H1 (cell line): ENCODE measurements around the gene SPG11. TPM values are rescaled to one million over a fixed set of nuclear protein-coding genes. Genes with fewer than 3 reads are reported as not detected.

ENCODE experiments used
- CTCF ChIA-PET: fragments of 300-600 bp; sonication (Branson Sonifier 250); formaldehyde crosslinking; loops from one replicate; lab custom pipeline; 2021; ENCODE audit not compliant: partially characterized antibody; lab: Charles Lee
- POLR2A ChIA-PET: fragments of 300-600 bp; sonication (Branson Sonifier 250); formaldehyde crosslinking; loops from one replicate; lab custom pipeline; 2021; ENCODE audit warnings: inconsistent platforms; ENCODE audit not compliant: partially characterized antibody; lab: Charles Lee
- DNase-seq, 2 experiments: peaks; one replicate each; pipeline versions ENCODE4 v3.0.0 to v3.0.0-alpha.2; 2010 to 2022; ENCODE audit warnings: low spot score in 2 of 2, low read depth in 1 of 2, mixed read lengths in 1 of 2
- FAIRE-seq: peaks from 2 replicates; lab custom pipeline; 2011; peaks lifted over from hg19 to GRCh38; lab: Jason Lieb, UNC
- H2AFZ ChIP-seq: 2 replicates; pipeline ENCODE4 v1.8.1; 2012; ENCODE audit warnings: low read length, inconsistent platforms
- H2AK5ac ChIP-seq: 2 replicates; pipeline ENCODE4 v1.6.1; 2013; ENCODE audit warnings: low read depth, low read length
- H2BK120ac ChIP-seq: replicated peaks from 2 replicates; pipeline ENCODE3; 2013; ENCODE audit warnings: low read depth, low read length, inconsistent platforms
- H2BK12ac ChIP-seq: 2 replicates; pipeline ENCODE4 v1.6.1; 2013; ENCODE audit warnings: low read depth, low read length
- H2BK15ac ChIP-seq: 2 replicates; pipeline ENCODE4 v1.6.1; 2013; ENCODE audit warnings: low read length
- H2BK20ac ChIP-seq: 2 replicates; pipeline ENCODE4 v1.6.1; 2013; ENCODE audit warnings: low read length
- H2BK5ac ChIP-seq: 2 replicates; pipeline ENCODE4 v1.6.1; 2013; ENCODE audit warnings: low read depth, low read length
- H3K14ac ChIP-seq: 2 replicates; pipeline ENCODE4 v1.6.1; 2013; ENCODE audit warnings: inconsistent platforms; ENCODE audit not compliant: insufficient read length
- H3K18ac ChIP-seq: 2 replicates; pipeline ENCODE4 v1.6.1; 2013; ENCODE audit warnings: low read length; ENCODE audit errors: extremely low read depth
- H3K23ac ChIP-seq: 2 replicates; pipeline ENCODE4 v1.6.1; 2013; ENCODE audit warnings: inconsistent platforms; ENCODE audit not compliant: insufficient read length
- H3K23me2 ChIP-seq: 2 replicates; pipeline ENCODE4 v1.6.1; 2013; ENCODE audit warnings: low read depth, low read length
- H3K27ac ChIP-seq: 2 replicates; pipeline ENCODE4 v1.6.1; 2011; ENCODE audit warnings: low read depth, low read length, inconsistent platforms
- H3K27me3 ChIP-seq, 4 experiments: replicated peaks in 1 of 4; 1 replicate in 1 of 4; 2 replicates in 3 of 4; pipeline versions ENCODE4 v1.6.1 to v1.8.1; 2011 to 2013; ENCODE audit warnings: low read length in 3 of 4, mild to moderate bottlenecking in 3 of 4, inconsistent platforms in 2 of 4, mixed read lengths in 2 of 4, moderate library complexity in 1 of 4; ENCODE audit not compliant: control insufficient read depth in 3 of 4, insufficient read depth in 3 of 4; ENCODE audit errors: extremely low read depth in 1 of 4
- H3K36me3 ChIP-seq, 4 experiments: 2 replicates each; pipeline versions ENCODE4 v1.6.1 to v1.8.1; 2011 to 2013; ENCODE audit warnings: mild to moderate bottlenecking in 4 of 4, low read length in 3 of 4, moderate library complexity in 2 of 4, control low read depth in 1 of 4, inconsistent platforms in 1 of 4; ENCODE audit not compliant: insufficient read depth in 4 of 4, control insufficient read depth in 2 of 4
- H3K4ac ChIP-seq: replicated peaks from 2 replicates; pipeline ENCODE3; 2013; ENCODE audit warnings: low read length, low read depth, mixed read lengths, inconsistent platforms; ENCODE audit not compliant: insufficient read length
- H3K4me1 ChIP-seq, 4 experiments: replicated peaks in 1 of 4; 1 replicate in 1 of 4; 2 replicates in 3 of 4; pipeline versions ENCODE4 v1.6.1 to v1.8.1; 2011 to 2013; ENCODE audit warnings: low read length in 3 of 4, inconsistent platforms in 2 of 4, mixed read lengths in 1 of 4; ENCODE audit not compliant: insufficient read depth in 4 of 4, control insufficient read depth in 3 of 4
- H3K4me2 ChIP-seq, 2 experiments: 2 replicates each; pipeline versions ENCODE4 v1.6.1 to v1.8.1; 2011 to 2013; ENCODE audit warnings: low read depth in 2 of 2, low read length in 2 of 2, control low read depth in 1 of 2, inconsistent platforms in 1 of 2, mild to moderate bottlenecking in 1 of 2; ENCODE audit not compliant: insufficient read depth in 1 of 2
- H3K4me3 ChIP-seq, 4 experiments: fragments of 200-600, 300-600 bp in 1 of 4; sonication (generic), shearing (Covaris generic), sonication (Bioruptor Twin) in 1 of 4; 2 replicates each; pipeline versions ENCODE4 v1.5.1 to v1.8.1; 2011 to 2016; ENCODE audit warnings: low read length in 4 of 4, low read depth in 3 of 4, control low read depth in 2 of 4, inconsistent platforms in 2 of 4, mild to moderate bottlenecking in 2 of 4, mixed read lengths in 1 of 4, moderate library complexity in 1 of 4; ENCODE audit not compliant: insufficient read depth in 2 of 4; ENCODE audit errors: extremely low read depth in 1 of 4
- H3K56ac ChIP-seq: replicated peaks from 2 replicates; pipeline ENCODE3; 2013; ENCODE audit warnings: low read depth, mild to moderate bottlenecking, mixed read lengths, low read length, inconsistent platforms; ENCODE audit not compliant: insufficient read length
- H3K79me1 ChIP-seq: 2 replicates; pipeline ENCODE4 v1.6.1; 2013; ENCODE audit warnings: low read depth, low read length, control low read depth
- H3K79me2 ChIP-seq, 2 experiments: 2 replicates each; pipeline versions ENCODE4 v1.6.1 to v1.8.1; 2012 to 2013; ENCODE audit warnings: low read length in 2 of 2, mild to moderate bottlenecking in 2 of 2, inconsistent platforms in 1 of 2; ENCODE audit not compliant: insufficient read depth in 2 of 2, control insufficient read depth in 1 of 2
- H3K9ac ChIP-seq, 4 experiments: replicated peaks in 1 of 4; 1 replicate in 1 of 4; 2 replicates in 3 of 4; pipeline versions ENCODE4 v1.6.1 to v1.8.1; 2011 to 2013; ENCODE audit warnings: low read depth in 3 of 4, low read length in 3 of 4, control low read depth in 2 of 4, mild to moderate bottlenecking in 2 of 4, moderate library complexity in 2 of 4, inconsistent platforms in 1 of 4; ENCODE audit errors: extremely low read depth in 1 of 4
- H3K9me3 ChIP-seq, 2 experiments: 2 replicates each; pipeline versions ENCODE4 v1.6.1 to v1.8.1; 2012 to 2013; ENCODE audit warnings: mild to moderate bottlenecking in 2 of 2, moderate library complexity in 2 of 2, control low read depth in 1 of 2, inconsistent platforms in 1 of 2, low read depth in 1 of 2, low read length in 1 of 2, mixed read lengths in 1 of 2; ENCODE audit not compliant: insufficient read depth in 2 of 2
- H4K20me1 ChIP-seq, 2 experiments: replicated peaks in 1 of 2; 2 replicates each; pipeline versions ENCODE3 to v1.8.1; 2011 to 2013; ENCODE audit warnings: inconsistent platforms in 2 of 2, low read length in 2 of 2, mild to moderate bottlenecking in 1 of 2; ENCODE audit not compliant: insufficient read depth in 2 of 2, control insufficient read depth in 1 of 2
- H4K5ac ChIP-seq: 2 replicates; pipeline ENCODE4 v1.6.1; 2013; ENCODE audit warnings: low read length, low read depth, mixed read lengths, inconsistent platforms; ENCODE audit not compliant: insufficient read length
- H4K8ac ChIP-seq: 2 replicates; pipeline ENCODE4 v1.8.0; 2013; ENCODE audit warnings: mild to moderate bottlenecking, moderate library complexity, low read length, inconsistent platforms; ENCODE audit not compliant: insufficient read depth; ENCODE audit errors: extremely low read depth
- H4K91ac ChIP-seq: replicated peaks from 2 replicates; pipeline ENCODE3; 2013; ENCODE audit warnings: low read length, mixed read lengths, inconsistent platforms; ENCODE audit not compliant: insufficient read length
- ATF3 ChIP-seq: IDR thresholded peaks from 2 replicates; pipeline ENCODE4 v1.6.1; 2011; ENCODE audit warnings: low read depth, mild to moderate bottlenecking, low read length; ENCODE audit not compliant: insufficient read depth
- HDAC6 ChIP-seq: IDR thresholded peaks from one replicate; pipeline ENCODE4 v1.7.1; 2012; ENCODE audit warnings: low read depth, mild to moderate bottlenecking, inconsistent platforms, low read length, moderate library complexity
- JUN ChIP-seq: IDR thresholded peaks from 2 replicates; pipeline ENCODE4 v1.6.1; 2011; ENCODE audit warnings: low read depth, mild to moderate bottlenecking, improper control_type of control experiment, low read length
- MAFK ChIP-seq: IDR thresholded peaks from 2 replicates; pipeline ENCODE4 v1.6.1; 2012; ENCODE audit warnings: low read depth, mild to moderate bottlenecking, improper control_type of control experiment, low read length
- POLR2AphosphoS5 ChIP-seq: IDR thresholded peaks from 2 replicates; pipeline ENCODE4 v1.6.1; 2011; ENCODE audit warnings: low read depth, low read length
- POU5F1 ChIP-seq: IDR thresholded peaks from 2 replicates; pipeline ENCODE4 v1.6.1; 2011; ENCODE audit warnings: low read depth, mild to moderate bottlenecking, low read length, moderate library complexity
- RFX5 ChIP-seq: IDR thresholded peaks from 2 replicates; pipeline ENCODE4 v1.6.1; 2011; ENCODE audit warnings: low read depth, low read length, improper control_type of control experiment, borderline replicate concordance
- SAP30 ChIP-seq: fragments of 300-600 bp; sonication (generic); IDR thresholded peaks from 2 replicates; pipeline ENCODE4 v1.7.1; 2012; ENCODE audit warnings: low read length, moderate library complexity, mild to moderate bottlenecking, inconsistent platforms; ENCODE audit not compliant: insufficient read depth, insufficient replicate concordance
- SP4 ChIP-seq: IDR thresholded peaks from 2 replicates; pipeline ENCODE4 v1.6.1; 2012; ENCODE audit warnings: low read length, inconsistent platforms
- SRF ChIP-seq: IDR thresholded peaks from 2 replicates; pipeline ENCODE4 v1.6.1; 2011; ENCODE audit warnings: mild to moderate bottlenecking, low read depth, low read length, moderate library complexity
- SUZ12 ChIP-seq: fragments of 200-600 bp; sonication (generic); IDR thresholded peaks from 2 replicates; pipeline ENCODE4 v1.6.1; 2012; ENCODE audit warnings: mild to moderate bottlenecking, inconsistent platforms, low read length, moderate library complexity, mixed read lengths
- TAF1 ChIP-seq: IDR thresholded peaks from 2 replicates; pipeline ENCODE4 v1.6.1; 2011; ENCODE audit warnings: mild to moderate bottlenecking, low read depth, low read length
- YY1 ChIP-seq: IDR thresholded peaks from 2 replicates; pipeline ENCODE4 v1.6.1; 2011; ENCODE audit warnings: low read depth, mild to moderate bottlenecking, low read length
- WGBS, 2 experiments: shearing (Covaris generic) in 1 of 2; methylation state at CpG; one replicate each; pipeline versions ENCODE4 v1.1.6 to v1.1.7; 2013 to 2015; ENCODE audit warnings: low lambda C conversion rate in 2 of 2, mixed read lengths in 2 of 2, inconsistent platforms in 1 of 2, low coverage in 1 of 2, missing lambda C conversion rate in 1 of 2; ENCODE audit not compliant: insufficient replicate concordance in 2 of 2, insufficient coverage in 1 of 2, insufficient read length in 1 of 2; ENCODE audit errors: extremely low coverage in 1 of 2, missing lambda C conversion rate in 1 of 2; 5-methylcytosine and 5-hydroxymethylcytosine counted together
- polyA plus RNA-seq, 7 experiments: library from polyadenylated mRNA; depleted of rRNA in 3 of 7; stranded (reverse) in 5 of 7; unstranded in 2 of 7; fragments of >200 nt in 5 of 7; fragments of 200-250 nt in 2 of 7; gene quantifications; 1 replicate in 5 of 7; 2 replicates in 1 of 7; 4 replicates in 1 of 7; pipeline versions ENCODE4 v1.2.1 to v1.2.3, GENCODE V29; 2011 to 2013; ENCODE audit warnings: missing spikeins in 2 of 7, mixed read lengths in 2 of 7
- total RNA-seq: library from RNA; stranded (reverse); fragmentation: NEBNext Ultra II Directional; extraction: Animal tissue kit (Norgen Biotek cat#: 25700); gene quantifications from 2 replicates; pipeline ENCODE4 v1.2.1, GENCODE V29; 2021
- TF ChIP-seq, protein P1 (sequence below): IDR thresholded peaks from 2 replicates; pipeline ENCODE4 v1.6.1; 2011; ENCODE audit warnings: low read length, improper control_type of control experiment

The SPG11 gene
- total and polyA plus RNA-seq, 2 of the 8 experiments (the other 6 are each of a cell fraction or from before 2014, with no cell fraction given) = 37.1 to 38.6 TPM

- Histone ChIP-seq H4K20me1 (no peaks in the 10 kb centered on the region), H3K36me3 (no peaks in the 10 kb centered on the region), H3K18ac (no peak overlapping the region), H3K79me1 (no peaks in the 10 kb centered on the region), H3K4me3 (no peak overlapping the region), H3K9ac (no peak overlapping the region), H4K8ac (no peak overlapping the region), H4K91ac (no peak overlapping the region), H2AFZ (no peak overlapping the region), H3K23me2 (no peaks in the 10 kb centered on the region), H2BK15ac (no peak overlapping the region), H3K4me1 (no peaks in the 10 kb centered on the region), H2BK120ac (no peak overlapping the region), H3K9me3 (no peaks in the 10 kb centered on the region), H2BK12ac (no peak overlapping the region), H2AK5ac (no peak overlapping the region), H2BK20ac (no peak overlapping the region), H4K5ac (no peak overlapping the region), H3K27ac (no peak overlapping the region), H3K27me3 (no peaks in the 10 kb centered on the region), H3K4ac (no peak overlapping the region), H3K56ac (no peak overlapping the region), H2BK5ac (no peak overlapping the region), H3K14ac (no peak overlapping the region), H3K4me2 (no peak overlapping the region), H3K23ac (no peak overlapping the region), H3K79me2 (no peaks in the 10 kb centered on the region)
- ChIA-PET CTCF (interaction anchor here (2.4 kb wide), 1 partner anchor 12 kb away, joined by 17 read pairs; the partner anchor contains the start of gene SPG11), POLR2A (interaction anchor here (1.7 kb wide), 1 partner anchor 13 kb away, joined by 6 read pairs; the partner anchor contains the start of gene SPG11)
- FAIRE-seq (no peak), DNase-seq (no peak)
- TF ChIP-seq MAFK (no peak), TAF1 (no peak), SRF (no peak), SAP30 (no peak), RFX5 (no peak), SUZ12 (no peak), JUN (no peak), SP4 (no peak), ATF3 (no peak), HDAC6 (no peak), YY1 (no peak), POLR2AphosphoS5 (no peak), POU5F1 (no peak)
- TF ChIP-seq, protein P1, sequence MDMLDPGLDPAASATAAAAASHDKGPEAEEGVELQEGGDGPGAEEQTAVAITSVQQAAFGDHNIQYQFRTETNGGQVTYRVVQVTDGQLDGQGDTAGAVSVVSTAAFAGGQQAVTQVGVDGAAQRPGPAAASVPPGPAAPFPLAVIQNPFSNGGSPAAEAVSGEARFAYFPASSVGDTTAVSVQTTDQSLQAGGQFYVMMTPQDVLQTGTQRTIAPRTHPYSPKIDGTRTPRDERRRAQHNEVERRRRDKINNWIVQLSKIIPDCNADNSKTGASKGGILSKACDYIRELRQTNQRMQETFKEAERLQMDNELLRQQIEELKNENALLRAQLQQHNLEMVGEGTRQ = no peak
- 82% methylated on average over 5 of the region's 5 CpGs; no CpG with 5 or more reads in 1 of the 2 experiments for WGBS, 2 experiments
Measured at GRCh38 chr15:44675911-44676310, 12.4 kb upstream of the SPG11 start.
